ENCODE results near the gene WSB1.

Gene WSB1

GRCh38 chr17:27284811-27285415 is 9.0 kb upstream of the WSB1 start:
- no peak overlapping the region for H3K4me3 ChIP-seq (ENCODE audit: low read length, poor library complexity, severe bottlenecking)
- H2AFZ ChIP-seq (ENCODE audit: low read length), result peak overlapping the region; percentile 60
- H3F3A ChIP-seq (ENCODE audit: low read depth), result no peaks in the 10 kb centered on the region
- H3K9me2 ChIP-seq (replicated peaks; ENCODE audit: low read depth, low read length), result no peaks in the 10 kb centered on the region
- H4K20me1 ChIP-seq (ENCODE audit: insufficient read depth, low read length, poor library complexity, severe bottlenecking), result no peaks in the 10 kb centered on the region
- H3K27me3 ChIP-seq (ENCODE audit: insufficient read depth, low read length, poor library complexity, severe bottlenecking), result no peaks in the 10 kb centered on the region
- no peak overlapping the region for H3K9ac ChIP-seq (ENCODE audit: low read depth, low read length, poor library complexity, severe bottlenecking)
- TF ChIP-seq EZH2phosphoT487 (IDR thresholded peaks at IDR 0.05; ENCODE audit: borderline replicate concordance), result no peak
- no peaks in the 10 kb centered on the region for H3K9me3 ChIP-seq (ENCODE audit: insufficient read depth, low read depth, low read length)
- no peaks in the 10 kb centered on the region for H3K36me3 ChIP-seq (ENCODE audit: insufficient read depth, low read length)
- H3K79me2 ChIP-seq (ENCODE audit: insufficient read depth, low read length), result no peaks in the 10 kb centered on the region
- no peak overlapping the region for H3K4me2 ChIP-seq (ENCODE audit: low read depth, low read length, poor library complexity, severe bottlenecking)
- no peaks in the 10 kb centered on the region for H3K4me1 ChIP-seq (ENCODE audit: insufficient read depth, low read length, poor library complexity, severe bottlenecking)

GRCh38 chr17:27285516-27285915 is 8.4 kb upstream of the WSB1 start:
- Histone ChIP-seq H3K4me3 (ENCODE audit: low read length, poor library complexity, severe bottlenecking) (no peak overlapping the region), H3K4me2 (ENCODE audit: low read depth, low read length, poor library complexity, severe bottlenecking) (no peak overlapping the region), H3K27me3 (ENCODE audit: insufficient read depth, low read length, poor library complexity, severe bottlenecking) (no peaks in the 10 kb centered on the region), H3K9ac (ENCODE audit: low read depth, low read length, poor library complexity, severe bottlenecking) (no peak overlapping the region), H3K36me3 (ENCODE audit: insufficient read depth, low read length) (no peaks in the 10 kb centered on the region), H2AFZ (ENCODE audit: low read length) (no peak overlapping the region), H3K9me2 (replicated peaks; ENCODE audit: low read depth, low read length) (no peaks in the 10 kb centered on the region), H3F3A (ENCODE audit: low read depth) (no peaks in the 10 kb centered on the region), H3K9me3 (ENCODE audit: insufficient read depth, low read depth, low read length) (no peaks in the 10 kb centered on the region), H3K79me2 (ENCODE audit: insufficient read depth, low read length) (no peaks in the 10 kb centered on the region), H4K20me1 (ENCODE audit: insufficient read depth, low read length, poor library complexity, severe bottlenecking) (no peaks in the 10 kb centered on the region), H3K4me1 (ENCODE audit: insufficient read depth, low read length, poor library complexity, severe bottlenecking) (no peaks in the 10 kb centered on the region)
- TF ChIP-seq CTCF (conservative IDR thresholded peaks at IDR 0.05; ENCODE audit: low read length), result no peak
- no peak for TF ChIP-seq EZH2phosphoT487 (IDR thresholded peaks at IDR 0.05; ENCODE audit: borderline replicate concordance)

- H3K4me2 ChIP-seq (ENCODE audit: low read depth, low read length, poor library complexity, severe bottlenecking), result no peak overlapping the region
- H3F3A ChIP-seq (ENCODE audit: low read depth), result no peaks in the 10 kb centered on the region
- no peak overlapping the region for H3K4me3 ChIP-seq (ENCODE audit: low read length, poor library complexity, severe bottlenecking)
- H3K36me3 ChIP-seq (ENCODE audit: insufficient read depth, low read length), result no peaks in the 10 kb centered on the region
- H3K79me2 ChIP-seq (ENCODE audit: insufficient read depth, low read length), result no peaks in the 10 kb centered on the region
- H3K9me3 ChIP-seq (ENCODE audit: insufficient read depth, low read depth, low read length), result no peaks in the 10 kb centered on the region
- H3K9me2 ChIP-seq (replicated peaks; ENCODE audit: low read depth, low read length), result no peaks in the 10 kb centered on the region
- no peak overlapping the region for H3K9ac ChIP-seq (ENCODE audit: low read depth, low read length, poor library complexity, severe bottlenecking)
- no peak overlapping the region for H2AFZ ChIP-seq (ENCODE audit: low read length)
- TF ChIP-seq EZH2phosphoT487 (IDR thresholded peaks at IDR 0.05; ENCODE audit: borderline replicate concordance) (no peak), CTCF (conservative IDR thresholded peaks at IDR 0.05; ENCODE audit: low read length) (no peak)
- peaks cover 2% of the 10 kb centered on the region for H3K4me1 ChIP-seq (ENCODE audit: insufficient read depth, low read length, poor library complexity, severe bottlenecking)
- no peaks in the 10 kb centered on the region for H3K27me3 ChIP-seq (ENCODE audit: insufficient read depth, low read length, poor library complexity, severe bottlenecking)
- H4K20me1 ChIP-seq (ENCODE audit: insufficient read depth, low read length, poor library complexity, severe bottlenecking), result no peaks in the 10 kb centered on the region
Measured at GRCh38 chr17:27288183-27288582, 5.7 kb upstream of the WSB1 start.

- no peaks in the 10 kb centered on the region for H3F3A ChIP-seq (ENCODE audit: low read depth)
- no peak overlapping the region for H2AFZ ChIP-seq (ENCODE audit: low read length)
- peaks cover 7% of the 10 kb centered on the region for H4K20me1 ChIP-seq (ENCODE audit: insufficient read depth, low read length, poor library complexity, severe bottlenecking)
- H3K36me3 ChIP-seq (ENCODE audit: insufficient read depth, low read length), result no peaks in the 10 kb centered on the region
- H3K9me2 ChIP-seq (replicated peaks; ENCODE audit: low read depth, low read length), result no peaks in the 10 kb centered on the region
- no peak overlapping the region for H3K4me2 ChIP-seq (ENCODE audit: low read depth, low read length, poor library complexity, severe bottlenecking)
- no peaks in the 10 kb centered on the region for H3K27me3 ChIP-seq (ENCODE audit: insufficient read depth, low read length, poor library complexity, severe bottlenecking)
- H3K79me2 ChIP-seq (ENCODE audit: insufficient read depth, low read length), result peaks cover 9% of the 10 kb centered on the region
- H3K4me3 ChIP-seq (ENCODE audit: low read length, poor library complexity, severe bottlenecking), result no peak overlapping the region
- no peaks in the 10 kb centered on the region for H3K9me3 ChIP-seq (ENCODE audit: insufficient read depth, low read depth, low read length)
- no peak overlapping the region for H3K9ac ChIP-seq (ENCODE audit: low read depth, low read length, poor library complexity, severe bottlenecking)
- peaks cover 7% of the 10 kb centered on the region for H3K4me1 ChIP-seq (ENCODE audit: insufficient read depth, low read length, poor library complexity, severe bottlenecking)
- no peak for TF ChIP-seq CTCF (conservative IDR thresholded peaks at IDR 0.05; ENCODE audit: low read length)
- no peak for TF ChIP-seq EZH2phosphoT487 (IDR thresholded peaks at IDR 0.05; ENCODE audit: borderline replicate concordance)
Measured at GRCh38 chr17:27289856-27290255, 4.1 kb upstream of the WSB1 start.
